DMS53 (cell line): ENCODE measurements around the gene CRB2.

ENCODE experiments used
- DNase-seq: peaks from one replicate; lab custom pipeline; 2025; lab: John Stamatoyannopoulos, UW

The CRB2 gene

GRCh38 chr9:123355761-123356431 lies at the start of gene CRB2:
CRB2 (plus strand) TSS chr9:123356197; CDS start chr9:123356261, 64 bp downstream.
- DNase-seq, result peak; percentile 40

GRCh38 chr9:123309611-123310010 lies 46.4 kb upstream of the CRB2 start:
- no peak for DNase-seq

GRCh38 chr9:123310551-123311249 lies 45.3 kb upstream of the CRB2 start:
- DNase-seq, result no peak

GRCh38 chr9:123311250-123311752 lies 44.7 kb upstream of the CRB2 start:
- DNase-seq, result no peak

- DNase-seq, result no peak
Measured at GRCh38 chr9:123312306-123312877, 43.6 kb upstream of the CRB2 start.

- no peak for DNase-seq
Measured at GRCh38 chr9:123314617-123315016, 41.4 kb upstream of the CRB2 start.

GRCh38 chr9:123315635-123316034 lies 40.4 kb upstream of the CRB2 start:
- no peak for DNase-seq

GRCh38 chr9:123316053-123316718 lies 39.8 kb upstream of the CRB2 start:
- DNase-seq, result no peak

GRCh38 chr9:123318202-123318601 lies 37.8 kb upstream of the CRB2 start:
- DNase-seq, result no peak

- DNase-seq, result no peak
Measured at GRCh38 chr9:123318961-123319421, 37.0 kb upstream of the CRB2 start.

- DNase-seq, result no peak
Measured at GRCh38 chr9:123319541-123320339, 36.3 kb upstream of the CRB2 start.

- no peak for DNase-seq
Measured at GRCh38 chr9:123320814-123321213, 35.2 kb upstream of the CRB2 start.

- no peak for DNase-seq
Measured at GRCh38 chr9:123321616-123322272, 34.3 kb upstream of the CRB2 start.

- peak; percentile 27 for DNase-seq
Measured at GRCh38 chr9:123322273-123323195, 33.5 kb upstream of the CRB2 start.

- DNase-seq, result no peak
Measured at GRCh38 chr9:123323196-123324013, 32.6 kb upstream of the CRB2 start.

GRCh38 chr9:123324767-123325183 lies 31.2 kb upstream of the CRB2 start:
- DNase-seq, result no peak

- no peak for DNase-seq
Measured at GRCh38 chr9:123326187-123326586, 29.8 kb upstream of the CRB2 start.

- peak; percentile 35 for DNase-seq
Measured at GRCh38 chr9:123326662-123327093, 29.3 kb upstream of the CRB2 start.

GRCh38 chr9:123327697-123328100 lies 28.3 kb upstream of the CRB2 start:
- DNase-seq, result peak; percentile 95
